ENCODE data around the gene ZNF664.

DNA sequence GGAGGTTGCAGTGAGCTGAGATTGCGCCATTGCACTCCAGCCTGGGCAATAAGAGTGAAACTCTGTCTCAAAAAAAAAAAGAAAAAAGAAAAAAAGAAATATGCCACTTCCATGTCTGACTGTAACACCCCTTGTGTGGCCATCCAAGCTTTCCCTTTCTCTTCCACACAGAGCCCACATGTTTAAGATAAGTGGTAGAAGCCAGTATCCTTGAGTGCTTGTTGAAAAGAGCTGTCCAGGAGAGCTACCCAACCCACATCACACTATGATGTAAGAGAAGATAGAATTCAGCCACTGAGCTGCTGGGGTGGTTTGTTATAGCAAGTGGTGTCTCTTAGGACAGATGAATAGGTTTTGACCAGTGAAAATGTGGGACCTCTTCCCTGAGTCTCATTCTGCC lies 82.1 kb downstream of the ZNF664 start:
- TF ChIP-seq POLR2A (IDR thresholded peaks at IDR 0.05) = no peak
- no peak for TF ChIP-seq POLR2AphosphoS5 (IDR thresholded peaks at IDR 0.05)
- TF ChIP-seq, protein P1, sequence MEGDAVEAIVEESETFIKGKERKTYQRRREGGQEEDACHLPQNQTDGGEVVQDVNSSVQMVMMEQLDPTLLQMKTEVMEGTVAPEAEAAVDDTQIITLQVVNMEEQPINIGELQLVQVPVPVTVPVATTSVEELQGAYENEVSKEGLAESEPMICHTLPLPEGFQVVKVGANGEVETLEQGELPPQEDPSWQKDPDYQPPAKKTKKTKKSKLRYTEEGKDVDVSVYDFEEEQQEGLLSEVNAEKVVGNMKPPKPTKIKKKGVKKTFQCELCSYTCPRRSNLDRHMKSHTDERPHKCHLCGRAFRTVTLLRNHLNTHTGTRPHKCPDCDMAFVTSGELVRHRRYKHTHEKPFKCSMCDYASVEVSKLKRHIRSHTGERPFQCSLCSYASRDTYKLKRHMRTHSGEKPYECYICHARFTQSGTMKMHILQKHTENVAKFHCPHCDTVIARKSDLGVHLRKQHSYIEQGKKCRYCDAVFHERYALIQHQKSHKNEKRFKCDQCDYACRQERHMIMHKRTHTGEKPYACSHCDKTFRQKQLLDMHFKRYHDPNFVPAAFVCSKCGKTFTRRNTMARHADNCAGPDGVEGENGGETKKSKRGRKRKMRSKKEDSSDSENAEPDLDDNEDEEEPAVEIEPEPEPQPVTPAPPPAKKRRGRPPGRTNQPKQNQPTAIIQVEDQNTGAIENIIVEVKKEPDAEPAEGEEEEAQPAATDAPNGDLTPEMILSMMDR (IDR thresholded peaks at IDR 0.05) = no peak

Measured in upper lobe of left lung (tissue), 4 donors.